Keratinocyte (primary cell): Measurements from ENCODE around the gene STAG1. TPM values are rescaled to one million over a fixed set of nuclear protein-coding genes. Genes with fewer than 3 reads are reported as not detected.
"Not testable (repeated sequence)": the region's sequence is repeated elsewhere in the genome, so short reads cannot be mapped to it uniquely, and the experiment has no call there.

ENCODE experiments used
- DNase-seq: peaks from one replicate; pipeline ENCODE4 v3.0.0-alpha.2; 2011; ENCODE audit warnings: low read depth, missing footprints, low spot score
- FAIRE-seq: peaks from 2 replicates; lab custom pipeline; 2011; peaks lifted over from hg19 to GRCh38; lab: Jason Lieb, UNC
- H2AFZ ChIP-seq: 2 replicates; pipeline ENCODE4 v1.6.0; 2012; ENCODE audit warnings: low read length, control low read depth, inconsistent platforms; ENCODE audit not compliant: control insufficient read depth
- H3K27ac ChIP-seq: 2 replicates; pipeline ENCODE4 v1.5.1; 2011; ENCODE audit warnings: low read length; ENCODE audit not compliant: control insufficient read depth, insufficient read depth
- H3K27me3 ChIP-seq: 3 replicates; pipeline ENCODE4 v1.6.0; 2011; ENCODE audit warnings: low read length; ENCODE audit not compliant: control insufficient read depth, insufficient read depth; ENCODE audit errors: extremely low read depth
- H3K36me3 ChIP-seq, 2 experiments: 2 replicates in 1 of 2; 3 replicates in 1 of 2; pipeline ENCODE4 v1.5.1; 2011; ENCODE audit warnings: low read length in 2 of 2, mild to moderate bottlenecking in 1 of 2; ENCODE audit not compliant: control insufficient read depth in 2 of 2, insufficient read depth in 2 of 2; ENCODE audit errors: extremely low read depth in 1 of 2
- H3K4me1 ChIP-seq: 3 replicates; pipeline ENCODE4 v1.5.1; 2011; ENCODE audit warnings: low read length; ENCODE audit not compliant: control insufficient read depth, insufficient read depth; ENCODE audit errors: extremely low read depth
- H3K4me2 ChIP-seq: 3 replicates; pipeline ENCODE4 v1.6.0; 2011; ENCODE audit warnings: low read depth, low read length; ENCODE audit not compliant: control insufficient read depth, insufficient read depth; ENCODE audit errors: extremely low read depth
- H3K4me3 ChIP-seq, 3 experiments: fragments of 200-600 bp in 1 of 3; sonication (generic) in 1 of 3; 2 replicates in 2 of 3; 3 replicates in 1 of 3; pipeline ENCODE4 v1.5.1; 2011 to 2016; ENCODE audit warnings: low read length in 3 of 3, mild to moderate bottlenecking in 3 of 3, control low read depth in 2 of 3, inconsistent platforms in 1 of 3, low read depth in 1 of 3, mixed read lengths in 1 of 3, mixed run types in 1 of 3, moderate library complexity in 1 of 3; ENCODE audit not compliant: control insufficient read depth in 2 of 3, insufficient read depth in 2 of 3; ENCODE audit errors: extremely low read depth in 1 of 3
- H3K79me2 ChIP-seq: 2 replicates; pipeline ENCODE4 v1.6.0; 2012; ENCODE audit warnings: low read length; ENCODE audit not compliant: control insufficient read depth, insufficient read depth
- H3K9ac ChIP-seq: 3 replicates; pipeline ENCODE4 v1.6.0; 2011; ENCODE audit warnings: low read length; ENCODE audit not compliant: control insufficient read depth, insufficient read depth; ENCODE audit errors: extremely low read depth
- H3K9me1 ChIP-seq: 3 replicates; pipeline ENCODE4 v1.6.0; 2011; ENCODE audit warnings: low read length; ENCODE audit not compliant: control insufficient read depth, insufficient read depth; ENCODE audit errors: extremely low read depth
- H3K9me3 ChIP-seq: 2 replicates; pipeline ENCODE4 v1.5.1; 2012; ENCODE audit warnings: low read depth, low read length; ENCODE audit not compliant: control insufficient read depth
- H4K20me1 ChIP-seq: 3 replicates; pipeline ENCODE4 v1.6.0; 2011; ENCODE audit warnings: low read length; ENCODE audit not compliant: control insufficient read depth, insufficient read depth; ENCODE audit errors: extremely low read depth
- EZH2 ChIP-seq: IDR thresholded peaks from one replicate; pipeline ENCODE4 v1.6.1; 2012; ENCODE audit warnings: inconsistent platforms, mild to moderate bottlenecking, low read length, moderate library complexity
- dilution Hi-C: fragments of 300-500 bp; cut with MboI; formaldehyde crosslinking; loops from one replicate; pipeline ENCODE4 v1.7.0; 2020; ENCODE audit warnings: low sequenced_read_pairs; ENCODE audit not compliant: extremely low pct_ligation_motif_present
- polyA plus RNA-seq, 5 experiments: library from polyadenylated mRNA; depleted of rRNA in 3 of 5; stranded (reverse) in 3 of 5; stranded (forward) in 1 of 5; unstranded in 1 of 5; fragments of >200 nt; gene quantifications; 1 replicate in 1 of 5; 2 replicates in 3 of 5; 3 replicates in 1 of 5; pipeline versions ENCODE4 v1.2.1 to v1.2.3, GENCODE V29; 2011 to 2012; ENCODE audit warnings: missing spikeins in 2 of 5, low read depth in 1 of 5, low replicate concordance in 1 of 5
- TF ChIP-seq, protein P1 (sequence below), 3 experiments: IDR thresholded peaks in 1 of 3; conservative IDR thresholded peaks in 1 of 3; optimal IDR thresholded peaks in 1 of 3; 2 replicates in 2 of 3; 3 replicates in 1 of 3; pipeline versions ENCODE3 to v1.5.1; 2011; ENCODE audit warnings: low read length in 3 of 3, mild to moderate bottlenecking in 3 of 3, moderate library complexity in 2 of 3, control low read depth in 1 of 3, inconsistent platforms in 1 of 3; ENCODE audit not compliant: insufficient read depth in 2 of 3; ENCODE audit errors: extremely low read depth in 1 of 3

The STAG1 gene
- polyA plus RNA-seq, 1 donor (not counting 4 experiments of a cell fraction or from before 2014, with no cell fraction given): 11.8 TPM

GRCh38 chr3:136567599-136568188 lies 184.5 kb downstream of the STAG1 start:
- dilution Hi-C loops: no loop called here
- no peaks in the 10 kb centered on the region for H3K4me1 ChIP-seq

DNA sequence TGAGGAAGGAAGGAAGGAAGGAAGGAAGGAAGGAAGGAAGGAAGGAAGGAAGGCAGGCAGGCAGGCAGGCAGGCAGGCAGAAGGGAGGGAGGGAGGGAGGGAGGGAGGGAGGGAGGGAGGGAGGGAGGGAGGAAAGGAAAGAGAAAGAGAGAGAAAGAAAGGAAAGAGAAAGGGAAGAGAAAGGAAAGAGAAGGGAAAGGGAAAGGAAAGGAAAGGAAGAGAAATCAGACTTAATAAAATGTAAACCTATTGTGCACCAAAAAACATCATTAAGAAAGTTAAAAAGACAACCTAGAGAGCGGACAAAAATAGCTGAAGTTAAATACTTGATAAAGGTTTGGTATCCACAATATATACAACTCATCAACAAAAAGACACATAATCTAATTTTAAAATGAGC lies 187.2 kb downstream of the STAG1 start:
- H3K9ac ChIP-seq, H3K36me3 ChIP-seq, H4K20me1 ChIP-seq, H3K79me2 ChIP-seq, dilution Hi-C loops, H3K27me3 ChIP-seq, FAIRE-seq, H3K4me3 ChIP-seq, H3K9me1 ChIP-seq, H2AFZ ChIP-seq, DNase-seq, H3K9me3 ChIP-seq, H3K4me2 ChIP-seq, H3K27ac ChIP-seq: not testable (repeated sequence)
- H3K4me1 ChIP-seq: peaks cover 12% of the 10 kb centered on the region

More at GRCh38 chr3:136567599-136568188, 184.5 kb downstream of the STAG1 start:
- Histone ChIP-seq H3K27ac (no peak overlapping the region), H2AFZ (no peak overlapping the region), H3K4me3 (no peak overlapping the region), H3K9ac (no peak overlapping the region), H3K27me3 (no peaks in the 10 kb centered on the region), H4K20me1 (no peaks in the 10 kb centered on the region), H3K36me3 (no peaks in the 10 kb centered on the region), H3K9me1 (no peaks in the 10 kb centered on the region), H3K79me2 (no peaks in the 10 kb centered on the region), H3K4me2 (no peak overlapping the region), H3K9me3 (no peaks in the 10 kb centered on the region)
- DNase-seq: no peak
- no peak for TF ChIP-seq EZH2
- TF ChIP-seq, protein P1, sequence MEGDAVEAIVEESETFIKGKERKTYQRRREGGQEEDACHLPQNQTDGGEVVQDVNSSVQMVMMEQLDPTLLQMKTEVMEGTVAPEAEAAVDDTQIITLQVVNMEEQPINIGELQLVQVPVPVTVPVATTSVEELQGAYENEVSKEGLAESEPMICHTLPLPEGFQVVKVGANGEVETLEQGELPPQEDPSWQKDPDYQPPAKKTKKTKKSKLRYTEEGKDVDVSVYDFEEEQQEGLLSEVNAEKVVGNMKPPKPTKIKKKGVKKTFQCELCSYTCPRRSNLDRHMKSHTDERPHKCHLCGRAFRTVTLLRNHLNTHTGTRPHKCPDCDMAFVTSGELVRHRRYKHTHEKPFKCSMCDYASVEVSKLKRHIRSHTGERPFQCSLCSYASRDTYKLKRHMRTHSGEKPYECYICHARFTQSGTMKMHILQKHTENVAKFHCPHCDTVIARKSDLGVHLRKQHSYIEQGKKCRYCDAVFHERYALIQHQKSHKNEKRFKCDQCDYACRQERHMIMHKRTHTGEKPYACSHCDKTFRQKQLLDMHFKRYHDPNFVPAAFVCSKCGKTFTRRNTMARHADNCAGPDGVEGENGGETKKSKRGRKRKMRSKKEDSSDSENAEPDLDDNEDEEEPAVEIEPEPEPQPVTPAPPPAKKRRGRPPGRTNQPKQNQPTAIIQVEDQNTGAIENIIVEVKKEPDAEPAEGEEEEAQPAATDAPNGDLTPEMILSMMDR (optimal IDR thresholded peaks at IDR 0.05 in 1 of 3, IDR thresholded peaks at IDR 0.05 in 1 of 3, conservative IDR thresholded peaks at IDR 0.05 in 1 of 3; ENCODE audit: extremely low read depth in 1 of 3, insufficient read depth in 2 of 3, low read length in 3 of 3): no peak
- no peak for FAIRE-seq

- no peak overlapping the region for H2AFZ ChIP-seq
- H3K4me2 ChIP-seq: no peak overlapping the region
- peaks cover 18% of the 10 kb centered on the region for H3K4me1 ChIP-seq
- no peak overlapping the region for H3K27ac ChIP-seq
- no peaks in the 10 kb centered on the region for H3K27me3 ChIP-seq
- H3K9ac ChIP-seq: no peak overlapping the region
- dilution Hi-C loops: no loop called here
- no peaks in the 10 kb centered on the region for H3K9me3 ChIP-seq
- H3K36me3 ChIP-seq: no peaks in the 10 kb centered on the region
- no peaks in the 10 kb centered on the region for H3K79me2 ChIP-seq
- no peaks in the 10 kb centered on the region for H3K9me1 ChIP-seq
- no peak overlapping the region for H3K4me3 ChIP-seq
- FAIRE-seq: no peak
- TF ChIP-seq, protein P1 (optimal IDR thresholded peaks at IDR 0.05 in 1 of 3, IDR thresholded peaks at IDR 0.05 in 1 of 3, conservative IDR thresholded peaks at IDR 0.05 in 1 of 3; ENCODE audit: extremely low read depth in 1 of 3, insufficient read depth in 2 of 3, low read length in 3 of 3): no peak
- no peak for TF ChIP-seq EZH2
- H4K20me1 ChIP-seq: no peaks in the 10 kb centered on the region
- DNase-seq: no peak
Observed at GRCh38 chr3:136562026-136562425, 190.2 kb downstream of the STAG1 start.
